ENCODE measurements around the gene YY2.
"Not testable (repeated sequence)": the region's sequence is repeated elsewhere in the genome, so short reads cannot be mapped to it uniquely, and the experiment has no call there.

GRCh38 chrX:21820170-21820569 lies 35.6 kb upstream of the YY2 start:
- TF ChIP-seq, protein P1, sequence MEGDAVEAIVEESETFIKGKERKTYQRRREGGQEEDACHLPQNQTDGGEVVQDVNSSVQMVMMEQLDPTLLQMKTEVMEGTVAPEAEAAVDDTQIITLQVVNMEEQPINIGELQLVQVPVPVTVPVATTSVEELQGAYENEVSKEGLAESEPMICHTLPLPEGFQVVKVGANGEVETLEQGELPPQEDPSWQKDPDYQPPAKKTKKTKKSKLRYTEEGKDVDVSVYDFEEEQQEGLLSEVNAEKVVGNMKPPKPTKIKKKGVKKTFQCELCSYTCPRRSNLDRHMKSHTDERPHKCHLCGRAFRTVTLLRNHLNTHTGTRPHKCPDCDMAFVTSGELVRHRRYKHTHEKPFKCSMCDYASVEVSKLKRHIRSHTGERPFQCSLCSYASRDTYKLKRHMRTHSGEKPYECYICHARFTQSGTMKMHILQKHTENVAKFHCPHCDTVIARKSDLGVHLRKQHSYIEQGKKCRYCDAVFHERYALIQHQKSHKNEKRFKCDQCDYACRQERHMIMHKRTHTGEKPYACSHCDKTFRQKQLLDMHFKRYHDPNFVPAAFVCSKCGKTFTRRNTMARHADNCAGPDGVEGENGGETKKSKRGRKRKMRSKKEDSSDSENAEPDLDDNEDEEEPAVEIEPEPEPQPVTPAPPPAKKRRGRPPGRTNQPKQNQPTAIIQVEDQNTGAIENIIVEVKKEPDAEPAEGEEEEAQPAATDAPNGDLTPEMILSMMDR (IDR thresholded peaks at IDR 0.05) = not testable (repeated sequence)
- not testable (repeated sequence) for TF ChIP-seq POLR2A (IDR thresholded peaks at IDR 0.05)

Data from ovary (tissue), 3 donors.